HFF-Myc (cell line): ENCODE data around the gene EDIL3.

Experiments used
- DNase-seq: peaks from one replicate; pipeline ENCODE4 v3.0.0-alpha.2; 2011; ENCODE audit warnings: low read depth; ENCODE audit errors: extremely low read depth
- H3K4me3 ChIP-seq: replicated peaks from 2 replicates; pipeline ENCODE4 v1.5.1; 2011; ENCODE audit warnings: low read depth, mild to moderate bottlenecking, control low read depth, low read length
- TF ChIP-seq, protein P1 (sequence below): IDR thresholded peaks from 2 replicates; pipeline ENCODE4 v1.5.1; 2012; ENCODE audit warnings: mild to moderate bottlenecking, low read depth, low read length, control low read depth; ENCODE audit errors: missing control alignments

Gene EDIL3

DNA sequence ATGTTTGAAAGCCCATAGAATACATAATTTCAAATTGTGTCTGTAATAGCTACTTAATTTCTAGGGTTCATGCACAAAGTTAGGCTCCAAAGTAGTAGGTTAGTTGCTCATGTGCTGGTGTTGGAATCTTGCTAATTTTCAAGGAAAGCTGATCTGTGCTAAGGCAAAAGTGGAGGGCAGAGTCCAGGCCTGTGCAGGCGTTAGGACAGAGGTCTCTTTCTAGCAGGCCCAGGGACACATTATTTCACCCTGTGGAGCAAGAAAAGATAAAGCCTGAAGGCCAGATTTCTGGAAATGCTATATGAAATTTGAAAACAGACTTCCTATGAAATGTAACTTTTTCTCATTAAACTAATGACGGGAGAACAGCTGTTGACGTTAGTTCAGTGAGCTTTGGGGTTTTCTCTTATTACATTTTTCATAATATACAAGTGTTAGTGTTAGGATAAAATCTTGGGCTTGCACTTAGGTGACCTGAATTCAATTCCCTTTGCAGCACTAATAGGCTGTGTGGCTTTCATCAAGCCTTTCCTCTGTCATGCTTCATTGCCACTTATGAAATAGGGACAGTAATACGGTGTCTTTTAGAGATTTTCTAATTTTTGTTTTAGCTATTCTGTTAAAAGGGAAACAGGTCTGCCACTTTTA lies 467.3 kb downstream of the EDIL3 start:
- TF ChIP-seq, protein P1, sequence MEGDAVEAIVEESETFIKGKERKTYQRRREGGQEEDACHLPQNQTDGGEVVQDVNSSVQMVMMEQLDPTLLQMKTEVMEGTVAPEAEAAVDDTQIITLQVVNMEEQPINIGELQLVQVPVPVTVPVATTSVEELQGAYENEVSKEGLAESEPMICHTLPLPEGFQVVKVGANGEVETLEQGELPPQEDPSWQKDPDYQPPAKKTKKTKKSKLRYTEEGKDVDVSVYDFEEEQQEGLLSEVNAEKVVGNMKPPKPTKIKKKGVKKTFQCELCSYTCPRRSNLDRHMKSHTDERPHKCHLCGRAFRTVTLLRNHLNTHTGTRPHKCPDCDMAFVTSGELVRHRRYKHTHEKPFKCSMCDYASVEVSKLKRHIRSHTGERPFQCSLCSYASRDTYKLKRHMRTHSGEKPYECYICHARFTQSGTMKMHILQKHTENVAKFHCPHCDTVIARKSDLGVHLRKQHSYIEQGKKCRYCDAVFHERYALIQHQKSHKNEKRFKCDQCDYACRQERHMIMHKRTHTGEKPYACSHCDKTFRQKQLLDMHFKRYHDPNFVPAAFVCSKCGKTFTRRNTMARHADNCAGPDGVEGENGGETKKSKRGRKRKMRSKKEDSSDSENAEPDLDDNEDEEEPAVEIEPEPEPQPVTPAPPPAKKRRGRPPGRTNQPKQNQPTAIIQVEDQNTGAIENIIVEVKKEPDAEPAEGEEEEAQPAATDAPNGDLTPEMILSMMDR = no peak
- DNase-seq = no peak
- no peak overlapping the region for H3K4me3 ChIP-seq

DNA sequence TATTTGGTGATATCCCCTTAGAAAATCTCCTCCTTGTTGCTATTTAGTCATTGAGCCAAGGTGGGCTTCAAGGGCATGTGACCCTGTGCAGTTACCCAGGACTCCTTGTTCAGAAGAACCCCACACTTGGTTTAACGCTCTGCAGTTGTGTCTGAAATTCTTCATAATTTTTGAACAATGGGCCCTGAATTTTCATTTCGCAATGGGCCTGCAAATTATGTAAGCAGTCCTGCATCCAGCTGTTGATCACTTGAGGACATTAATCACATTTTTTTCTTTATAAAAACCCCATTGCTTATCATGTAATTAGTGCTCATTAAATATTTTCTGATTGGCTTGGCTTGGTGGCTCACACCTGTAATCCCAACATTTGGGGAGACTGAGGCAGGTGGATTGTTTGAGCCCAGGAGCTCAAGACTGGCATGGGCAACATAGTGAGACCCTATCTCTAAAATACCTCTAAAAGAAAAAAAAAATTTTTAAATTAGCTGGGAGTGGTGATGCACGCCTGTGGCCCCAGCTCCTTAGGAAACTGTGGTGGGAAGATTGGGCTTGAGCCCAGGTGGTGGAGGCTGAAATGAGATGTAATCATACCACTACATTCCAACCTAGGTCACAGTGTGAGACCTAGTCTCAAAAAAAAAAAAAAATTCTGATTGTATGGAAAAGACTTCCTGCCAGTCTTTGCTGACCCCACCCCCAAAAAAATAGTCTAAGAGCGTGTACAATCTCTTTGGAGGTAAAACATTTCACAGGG lies 469.8 kb downstream of the EDIL3 start:
- TF ChIP-seq, protein P1 = no peak
- H3K4me3 ChIP-seq = no peak overlapping the region
- no peak for DNase-seq

DNA sequence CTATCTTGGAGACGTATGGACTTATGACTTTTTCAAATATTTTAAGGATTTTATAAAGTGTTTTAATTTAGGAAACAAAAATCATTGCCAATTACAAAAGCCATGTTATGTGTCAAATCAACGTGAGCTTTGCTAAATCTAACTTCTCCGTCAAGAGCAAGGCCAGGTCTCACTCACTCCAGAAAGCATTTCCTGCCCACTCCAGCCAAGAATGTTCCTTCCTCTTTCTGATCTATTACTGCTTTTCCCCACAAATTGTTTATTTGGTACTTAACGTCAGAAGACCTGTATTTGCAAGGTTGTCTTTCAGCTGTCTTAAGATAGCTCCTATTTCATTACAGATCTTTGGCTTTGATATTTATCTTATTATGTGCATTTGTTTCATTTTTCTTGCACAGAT lies 470.5 kb downstream of the EDIL3 start:
- no peak for DNase-seq
- TF ChIP-seq, protein P1 = no peak
- no peak overlapping the region for H3K4me3 ChIP-seq

DNA sequence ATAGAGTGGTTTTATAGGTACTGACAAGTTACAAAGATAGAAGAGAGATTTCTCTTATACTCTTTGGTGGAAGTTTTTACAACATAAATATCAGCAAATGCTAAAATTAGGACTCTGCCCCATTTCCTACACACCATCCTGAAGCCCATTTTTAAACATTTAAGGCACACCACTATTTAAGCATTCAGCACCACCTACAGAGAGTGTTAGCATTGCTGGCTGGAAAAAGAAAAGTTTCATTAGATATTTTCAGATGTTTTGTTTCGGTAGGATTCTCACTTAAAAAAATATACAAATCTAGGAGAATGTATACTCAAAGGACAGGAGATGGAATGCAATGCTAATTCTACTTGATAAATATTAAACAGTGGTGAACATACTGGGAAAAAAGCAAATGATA lies 471.1 kb downstream of the EDIL3 start:
- no peak for DNase-seq
- no peak overlapping the region for H3K4me3 ChIP-seq
- TF ChIP-seq, protein P1 = no peak

DNA sequence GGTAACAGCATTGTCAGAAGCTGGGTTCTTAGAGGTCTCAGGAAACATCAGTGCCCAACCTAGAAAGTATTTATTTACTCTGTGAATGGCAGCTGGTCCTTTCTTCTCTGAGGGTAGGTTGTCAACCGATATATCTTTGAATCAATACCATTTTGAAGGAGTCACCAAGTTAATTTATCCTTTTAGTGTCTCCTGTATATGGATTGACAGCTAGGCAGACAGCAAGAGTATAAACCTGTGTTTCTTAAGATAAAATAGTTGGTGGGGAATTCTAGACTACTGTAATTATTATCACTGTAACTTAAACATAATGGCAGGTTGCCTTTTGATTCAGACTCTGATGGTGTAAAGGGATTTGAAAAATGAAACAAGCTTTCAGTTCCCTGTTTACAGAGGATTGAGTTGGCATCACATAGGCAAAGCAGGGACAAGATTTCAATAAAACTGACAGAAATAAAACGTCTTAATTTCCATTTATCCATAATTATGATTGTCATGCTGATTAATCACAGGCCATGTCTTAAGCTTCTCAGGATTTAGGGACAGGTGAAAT lies 473.2 kb downstream of the EDIL3 start:
- no peak overlapping the region for H3K4me3 ChIP-seq
- TF ChIP-seq, protein P1 = no peak
- no peak for DNase-seq

DNA sequence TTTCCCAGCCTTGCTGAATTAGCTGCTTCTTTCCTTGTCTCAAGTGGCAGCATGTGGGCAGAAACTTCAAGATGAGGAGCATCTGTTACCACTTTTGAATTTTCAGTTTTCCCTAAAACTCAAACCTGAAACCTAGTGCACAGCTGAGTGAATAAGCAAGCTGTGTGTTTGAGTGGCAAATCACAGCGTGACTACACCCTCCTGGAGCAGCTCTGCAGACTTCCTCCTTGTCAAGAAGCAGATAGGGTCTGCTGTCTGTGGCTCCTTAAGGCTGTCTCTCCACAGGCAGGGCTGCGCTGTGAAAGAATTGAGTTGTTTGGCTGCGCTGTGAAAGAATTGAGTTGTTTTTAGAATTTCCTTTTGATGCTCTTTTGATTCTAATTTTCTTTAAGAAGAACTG lies 484.4 kb downstream of the EDIL3 start:
- no peak for DNase-seq
- no peak overlapping the region for H3K4me3 ChIP-seq
- TF ChIP-seq, protein P1 = no peak
